K562 (cell line): ENCODE results near the gene BCL6B. TPM values are rescaled to one million over a fixed set of nuclear protein-coding genes. Genes with fewer than 3 reads are reported as not detected.
A peak's percentile ranks its signal among the peaks of the same experiment; 100 is the strongest.

Source experiments
- CBFA2T2 ChIP-seq: fragments of 450-650 bp; conservative IDR thresholded peaks from 2 replicates; pipeline ENCODE4 v1.6.1; 2017; ENCODE audit warnings: mild to moderate bottlenecking
- CREB1 ChIP-seq, 2 experiments: sonication (generic) in 1 of 2; formaldehyde crosslinking in 1 of 2; IDR thresholded peaks; 2 replicates each; pipeline versions ENCODE4 v1.6.1 to v1.8.0; 2012 to 2022; ENCODE audit warnings: inconsistent platforms in 1 of 2, mild to moderate bottlenecking in 1 of 2, missing genetic modification reagents in 1 of 2, moderate library complexity in 1 of 2
- CTBP1 ChIP-seq: fragments of 450-650 bp; IDR thresholded peaks from 2 replicates; pipeline ENCODE4 v1.6.1; 2016; ENCODE audit warnings: borderline replicate concordance
- IRF2 ChIP-seq: sonication (generic); formaldehyde crosslinking; IDR thresholded peaks from 2 replicates; pipeline ENCODE4 v1.8.1; 2022; ENCODE audit warnings: mild to moderate bottlenecking, missing genetic modification reagents
- KDM5B ChIP-seq: fragments of 200-600 bp; sonication (generic); IDR thresholded peaks from 2 replicates; pipeline ENCODE4 v1.6.1; 2012; ENCODE audit warnings: low read depth, mild to moderate bottlenecking, moderate library complexity, low read length, control low read depth, inconsistent platforms; ENCODE audit not compliant: insufficient replicate concordance
- NR2F6 ChIP-seq: fragments of 450-650 bp; formaldehyde crosslinking; IDR thresholded peaks from 2 replicates; pipeline ENCODE4 v1.4.0; 2020; ENCODE audit warnings: mild to moderate bottlenecking
- NRF1 ChIP-seq, 2 experiments: fragments of 450-650 bp; IDR thresholded peaks in 1 of 2; conservative IDR thresholded peaks in 1 of 2; 2 replicates each; pipeline ENCODE4 v1.6.1; 2014; ENCODE audit warnings: mild to moderate bottlenecking in 2 of 2
- PHF20 ChIP-seq: fragments of 450-650 bp; IDR thresholded peaks from 2 replicates; pipeline ENCODE4 v1.6.1; 2018; ENCODE audit not compliant: partially characterized antibody
- PHF8 ChIP-seq: fragments of 200-600 bp; sonication (generic); IDR thresholded peaks from 2 replicates; pipeline ENCODE4 v1.6.1; 2012; ENCODE audit warnings: mixed run types, mild to moderate bottlenecking, inconsistent platforms, low read length, moderate library complexity, borderline replicate concordance
- PML ChIP-seq: IDR thresholded peaks from 2 replicates; pipeline ENCODE4 v1.6.1; 2012; ENCODE audit warnings: low read length, inconsistent platforms
- SOX6 ChIP-seq: fragments of 450-650 bp; IDR thresholded peaks from 2 replicates; pipeline ENCODE4 v1.6.1; 2014; ENCODE audit warnings: mild to moderate bottlenecking
- TAF9B ChIP-seq: fragments of 450-650 bp; IDR thresholded peaks from 2 replicates; pipeline ENCODE4 v1.6.1; 2018; ENCODE audit warnings: mild to moderate bottlenecking; ENCODE audit not compliant: partially characterized antibody
- ZFP1 ChIP-seq: fragments of 450-650 bp; formaldehyde crosslinking; IDR thresholded peaks from 2 replicates; pipeline ENCODE4 v1.4.0; 2020; ENCODE audit warnings: mild to moderate bottlenecking, mixed read lengths
- ZNF134 ChIP-seq: fragments of 250-450 bp; sonication (Bioruptor Pico); conservative IDR thresholded peaks from 2 replicates; pipeline ENCODE4 v1.4.0; 2020
- polyA plus RNA-seq, 8 experiments: library from polyadenylated mRNA; depleted of rRNA in 4 of 8; stranded (reverse) in 5 of 8; unstranded in 3 of 8; fragments of >200 nt; fragmentation: Nextera tagmentation in 2 of 8; fragmentation: Illumina TruSeq in 1 of 8; extraction: Ambion mirVana in 2 of 8; extraction: Trizol in 1 of 8; gene quantifications; 2 replicates each; pipeline versions ENCODE4 v1.2.1 to v1.2.3, GENCODE V29; 2011 to 2014; ENCODE audit warnings: inconsistent platforms in 1 of 8, missing spikeins in 1 of 8
- total RNA-seq, 7 experiments: library from RNA; depleted of rRNA in 6 of 7; stranded (reverse); fragments of >200 nt in 6 of 7; fragmentation: Illumina TruSeq in 2 of 7; extraction: Trizol in 2 of 7; gene quantifications; 2 replicates each; pipeline versions ENCODE4 v1.2.1 to v1.2.3, GENCODE V29; 2011 to 2021; ENCODE audit warnings: low replicate concordance in 1 of 7
- TF ChIP-seq, protein P1 (sequence below): sonication (generic); formaldehyde crosslinking; IDR thresholded peaks from 2 replicates; pipeline ENCODE4 v1.8.0; 2022; ENCODE audit warnings: mild to moderate bottlenecking, missing genetic modification reagents
- TF ChIP-seq, protein P2 (sequence below): IDR thresholded peaks from 2 replicates; pipeline ENCODE4 v1.6.1; 2012; ENCODE audit warnings: low read depth, low read length, improper control_type of control experiment, borderline replicate concordance
- TF ChIP-seq, protein P3 (sequence below): fragments of 250-450 bp; sonication (Bioruptor Pico); IDR thresholded peaks from 2 replicates; pipeline ENCODE4 v1.5.0; 2021; ENCODE audit warnings: mild to moderate bottlenecking, moderate library complexity

BCL6B gene
- total and polyA plus RNA-seq, 9 of the 15 experiments (the other 6 are each of a cell fraction or from before 2014, with no cell fraction given): 0.89 to 5.0 (median 3.6) TPM

DNA sequence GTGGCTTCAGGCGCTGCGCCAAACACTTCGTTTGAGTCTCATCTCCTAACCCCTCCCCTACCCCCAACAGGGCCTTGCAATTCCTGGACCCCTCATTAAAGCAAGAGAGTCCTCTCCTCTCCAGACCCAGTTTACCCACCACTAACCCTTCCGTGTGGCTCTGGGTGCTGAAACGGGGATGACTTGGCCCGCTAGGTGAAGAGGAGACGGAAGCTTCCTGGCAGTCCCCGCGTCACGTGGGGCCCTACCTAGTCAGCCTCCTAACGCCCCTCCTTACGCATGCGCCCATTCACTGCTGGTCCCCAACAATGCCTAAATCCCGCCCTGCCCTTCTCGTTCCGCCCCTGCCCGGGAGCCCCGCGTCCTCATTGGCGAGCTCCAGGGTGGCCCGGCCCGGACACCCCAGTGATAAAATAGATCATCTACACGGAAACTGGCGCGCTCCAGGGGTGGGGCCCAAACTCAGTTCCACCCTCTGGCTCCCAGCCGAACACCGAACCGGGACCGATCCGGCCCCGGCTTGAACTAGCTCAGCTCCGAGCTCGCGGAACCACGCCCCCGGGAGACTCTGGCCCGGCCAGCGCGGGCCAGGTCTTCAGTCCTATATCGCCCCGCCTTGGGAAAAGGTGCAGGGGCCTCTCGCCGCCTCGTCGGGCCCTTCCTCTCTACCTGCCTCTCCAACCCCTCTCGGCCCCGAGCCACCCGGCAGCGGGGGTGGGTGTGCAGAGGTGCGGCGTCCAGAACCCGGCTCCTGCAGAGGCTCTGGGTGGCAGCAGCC, 12.9 kb downstream of the BCL6B start, which contains the start of gene SLC16A13 (continued):
- TF ChIP-seq, protein P1, sequence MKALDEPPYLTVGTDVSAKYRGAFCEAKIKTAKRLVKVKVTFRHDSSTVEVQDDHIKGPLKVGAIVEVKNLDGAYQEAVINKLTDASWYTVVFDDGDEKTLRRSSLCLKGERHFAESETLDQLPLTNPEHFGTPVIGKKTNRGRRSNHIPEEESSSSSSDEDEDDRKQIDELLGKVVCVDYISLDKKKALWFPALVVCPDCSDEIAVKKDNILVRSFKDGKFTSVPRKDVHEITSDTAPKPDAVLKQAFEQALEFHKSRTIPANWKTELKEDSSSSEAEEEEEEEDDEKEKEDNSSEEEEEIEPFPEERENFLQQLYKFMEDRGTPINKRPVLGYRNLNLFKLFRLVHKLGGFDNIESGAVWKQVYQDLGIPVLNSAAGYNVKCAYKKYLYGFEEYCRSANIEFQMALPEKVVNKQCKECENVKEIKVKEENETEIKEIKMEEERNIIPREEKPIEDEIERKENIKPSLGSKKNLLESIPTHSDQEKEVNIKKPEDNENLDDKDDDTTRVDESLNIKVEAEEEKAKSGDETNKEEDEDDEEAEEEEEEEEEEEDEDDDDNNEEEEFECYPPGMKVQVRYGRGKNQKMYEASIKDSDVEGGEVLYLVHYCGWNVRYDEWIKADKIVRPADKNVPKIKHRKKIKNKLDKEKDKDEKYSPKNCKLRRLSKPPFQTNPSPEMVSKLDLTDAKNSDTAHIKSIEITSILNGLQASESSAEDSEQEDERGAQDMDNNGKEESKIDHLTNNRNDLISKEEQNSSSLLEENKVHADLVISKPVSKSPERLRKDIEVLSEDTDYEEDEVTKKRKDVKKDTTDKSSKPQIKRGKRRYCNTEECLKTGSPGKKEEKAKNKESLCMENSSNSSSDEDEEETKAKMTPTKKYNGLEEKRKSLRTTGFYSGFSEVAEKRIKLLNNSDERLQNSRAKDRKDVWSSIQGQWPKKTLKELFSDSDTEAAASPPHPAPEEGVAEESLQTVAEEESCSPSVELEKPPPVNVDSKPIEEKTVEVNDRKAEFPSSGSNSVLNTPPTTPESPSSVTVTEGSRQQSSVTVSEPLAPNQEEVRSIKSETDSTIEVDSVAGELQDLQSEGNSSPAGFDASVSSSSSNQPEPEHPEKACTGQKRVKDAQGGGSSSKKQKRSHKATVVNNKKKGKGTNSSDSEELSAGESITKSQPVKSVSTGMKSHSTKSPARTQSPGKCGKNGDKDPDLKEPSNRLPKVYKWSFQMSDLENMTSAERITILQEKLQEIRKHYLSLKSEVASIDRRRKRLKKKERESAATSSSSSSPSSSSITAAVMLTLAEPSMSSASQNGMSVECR: 0 out of 2 replicates have a peak, but pooled peaks have one; percentile 34
- TF ChIP-seq KDM5B (peak; percentile 52), PML (peak; percentile 79; the same call in 1 of the 2 replicates), ZNF134 (no peak), ZFP1 (CRISPR knock-in tag) (no peak), NRF1 (conservative IDR thresholded peaks at IDR 0.05 in 1 of 2, IDR thresholded peaks at IDR 0.05 in 1 of 2) (peak; percentile 94 to 95), CREB1 (IDR thresholded peaks at IDR 0.05) (no peak), CREB1 (CRISPR knock-in tag; IDR thresholded peaks at IDR 0.05) (no peak), TAF9B (peak; percentile 29), CTBP1 (peak; percentile 69; the same call in 1 of the 2 replicates), SOX6 (0 out of 2 replicates have a peak, but pooled peaks have one; percentile 9), PHF20 (peak; percentile 60), NR2F6 (CRISPR knock-in tag) (no peak), PHF8 (peak; percentile 83; the same call in 1 of the 2 replicates), IRF2 (CRISPR knock-in tag) (no peak), CBFA2T2 (peak; percentile 72)
- TF ChIP-seq, protein P2, sequence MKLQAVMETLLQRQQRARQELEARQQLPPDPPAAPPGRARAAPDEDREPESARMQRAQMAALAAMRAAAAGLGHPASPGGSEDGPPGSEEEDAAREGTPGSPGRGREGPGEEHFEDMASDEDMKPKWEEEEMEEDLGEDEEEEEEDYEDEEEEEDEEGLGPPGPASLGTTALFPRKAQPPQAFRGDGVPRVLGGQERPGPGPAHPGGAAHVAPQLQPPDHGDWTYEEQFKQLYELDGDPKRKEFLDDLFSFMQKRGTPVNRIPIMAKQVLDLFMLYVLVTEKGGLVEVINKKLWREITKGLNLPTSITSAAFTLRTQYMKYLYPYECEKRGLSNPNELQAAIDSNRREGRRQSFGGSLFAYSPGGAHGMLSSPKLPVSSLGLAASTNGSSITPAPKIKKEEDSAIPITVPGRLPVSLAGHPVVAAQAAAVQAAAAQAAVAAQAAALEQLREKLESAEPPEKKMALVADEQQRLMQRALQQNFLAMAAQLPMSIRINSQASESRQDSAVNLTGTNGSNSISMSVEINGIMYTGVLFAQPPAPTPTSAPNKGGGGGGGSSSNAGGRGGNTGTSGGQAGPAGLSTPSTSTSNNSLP: no peak
- TF ChIP-seq, protein P3, sequence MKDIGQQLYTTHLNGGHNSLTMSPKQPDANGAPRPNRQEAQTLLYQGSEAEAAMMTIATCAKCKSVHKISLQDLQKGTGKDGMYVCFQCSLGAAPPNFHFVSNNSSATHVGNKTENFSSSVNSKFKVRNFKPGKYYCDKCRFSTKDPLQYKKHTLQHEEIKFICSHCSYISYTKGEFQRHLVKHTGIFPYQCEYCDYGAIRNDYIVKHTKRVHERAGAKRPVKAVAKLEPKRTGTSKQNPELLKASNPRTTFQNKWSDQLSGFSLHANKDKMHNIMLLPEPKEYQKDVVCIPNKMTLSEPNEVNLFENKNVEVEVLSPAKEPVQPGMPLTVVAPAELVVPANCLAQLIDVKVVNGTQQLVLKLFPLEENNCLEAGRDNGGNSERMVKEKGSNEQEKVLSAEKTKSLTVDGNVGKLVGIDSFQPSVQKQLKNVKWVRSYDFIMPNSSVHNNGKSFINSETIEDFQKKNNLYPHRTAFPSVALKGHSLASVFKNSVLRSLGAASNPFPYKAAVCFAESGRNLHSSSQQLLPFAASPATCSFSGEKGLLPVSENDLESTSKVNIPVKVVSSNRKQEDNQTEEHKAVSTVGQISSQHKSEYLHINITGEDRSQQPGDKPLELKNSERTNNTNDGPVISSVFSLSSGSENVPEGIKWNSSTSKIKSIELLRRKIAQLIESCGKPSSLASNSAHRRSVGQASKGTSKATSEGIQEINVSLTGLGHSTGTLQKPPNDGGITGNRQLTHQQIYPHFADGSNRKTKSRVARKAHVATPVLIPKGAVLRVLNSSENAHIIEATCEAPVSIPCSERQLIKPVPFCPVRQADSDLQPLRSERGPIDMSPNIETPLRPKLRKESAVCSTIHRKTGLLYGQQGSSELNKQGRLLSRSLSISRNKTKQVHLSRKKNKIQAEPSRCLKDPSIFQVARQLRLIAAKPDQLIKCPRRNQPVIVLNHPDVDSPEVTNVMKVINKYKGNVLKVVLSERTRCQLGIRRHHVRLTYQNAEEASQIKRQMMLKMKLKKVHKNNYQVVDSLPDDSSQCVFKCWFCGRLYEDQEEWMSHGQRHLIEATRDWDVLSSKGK: no peak
